ENCODE measurements around the gene SOX6. TPM values are rescaled to one million over a fixed set of nuclear protein-coding genes. Genes with fewer than 3 reads are reported as not detected.

The SOX6 gene
- total RNA-seq, 1 donor from 2014 or later, result 13.2 TPM

- Histone ChIP-seq H3K4me3 (ENCODE audit: insufficient read depth, low read depth, low read length) (no peak overlapping the region), H2AFZ (ENCODE audit: low read depth, low read length) (no peak overlapping the region), H4K20me1 (ENCODE audit: insufficient read depth, low read length) (no peaks in the 10 kb centered on the region), H3K9me3 (ENCODE audit: insufficient read depth, low read depth, low read length) (no peaks in the 10 kb centered on the region), H3K9ac (ENCODE audit: low read length) (no peak overlapping the region), H3K36me3 (ENCODE audit: insufficient read depth, low read length) (no peaks in the 10 kb centered on the region), H3K27ac (ENCODE audit: low read depth, low read length) (no peak overlapping the region), H3K4me2 (ENCODE audit: low read length) (peak overlapping the region; percentile 13), H3K27me3 (ENCODE audit: insufficient read depth, low read length) (no peaks in the 10 kb centered on the region), H3K79me2 (ENCODE audit: insufficient read depth, low read length) (no peaks in the 10 kb centered on the region), H3K4me1 (ENCODE audit: insufficient read depth, low read length) (no peaks in the 10 kb centered on the region)
- no peak overlapping the region for H3K4me3 Mint-ChIP-seq (ENCODE audit: unreplicated experiment)
- H3K36me3 Mint-ChIP-seq (ENCODE audit: low read depth, unreplicated experiment), result no peaks in the 10 kb centered on the region
- FAIRE-seq (no peak), DNase-seq (ENCODE audit: low read depth) (peak; percentile 30)
- no peak overlapping the region for H3K27ac Mint-ChIP-seq (ENCODE audit: unreplicated experiment)
- TF ChIP-seq CTCF (IDR thresholded peaks at IDR 0.05; ENCODE audit: insufficient read depth, low read depth, low read length), result no peak
- no peak for TF ChIP-seq EZH2 (IDR thresholded peaks at IDR 0.05; ENCODE audit: insufficient read depth, low read length)
- H3K27me3 Mint-ChIP-seq (ENCODE audit: low read depth, unreplicated experiment), result no peaks in the 10 kb centered on the region
- H3K9me3 Mint-ChIP-seq (ENCODE audit: unreplicated experiment), result no peaks in the 10 kb centered on the region
- H3K4me1 Mint-ChIP-seq (ENCODE audit: low read depth, unreplicated experiment), result no peaks in the 10 kb centered on the region
These were observed 26.5 kb upstream of the SOX6 start for GRCh38 chr11:16382638-16383380.

GRCh38 chr11:16382186-16382585 lies 25.8 kb upstream of the SOX6 start:
- DNase-seq (ENCODE audit: low read depth), result no peak
- Mint-ChIP-seq H3K9me3 (ENCODE audit: unreplicated experiment) (no peaks in the 10 kb centered on the region), H3K27me3 (ENCODE audit: low read depth, unreplicated experiment) (no peaks in the 10 kb centered on the region)

More at GRCh38 chr11:16382186-16382585, 25.8 kb upstream of the SOX6 start:
- Histone ChIP-seq H3K9ac (ENCODE audit: low read length) (no peak overlapping the region), H3K9me3 (ENCODE audit: insufficient read depth, low read depth, low read length) (no peaks in the 10 kb centered on the region), H3K36me3 (ENCODE audit: insufficient read depth, low read length) (no peaks in the 10 kb centered on the region), H3K4me1 (ENCODE audit: insufficient read depth, low read length) (no peaks in the 10 kb centered on the region), H3K79me2 (ENCODE audit: insufficient read depth, low read length) (no peaks in the 10 kb centered on the region), H2AFZ (ENCODE audit: low read depth, low read length) (no peak overlapping the region), H3K4me3 (ENCODE audit: insufficient read depth, low read depth, low read length) (no peak overlapping the region), H3K27me3 (ENCODE audit: insufficient read depth, low read length) (no peaks in the 10 kb centered on the region), H3K4me2 (ENCODE audit: low read length) (no peak overlapping the region), H3K27ac (ENCODE audit: low read depth, low read length) (no peak overlapping the region), H4K20me1 (ENCODE audit: insufficient read depth, low read length) (no peaks in the 10 kb centered on the region)
- FAIRE-seq, result no peak
- Mint-ChIP-seq H3K4me3 (ENCODE audit: unreplicated experiment) (no peak overlapping the region), H3K36me3 (ENCODE audit: low read depth, unreplicated experiment) (no peaks in the 10 kb centered on the region), H3K27ac (ENCODE audit: unreplicated experiment) (no peak overlapping the region), H3K4me1 (ENCODE audit: low read depth, unreplicated experiment) (no peaks in the 10 kb centered on the region)
- TF ChIP-seq CTCF (IDR thresholded peaks at IDR 0.05; ENCODE audit: insufficient read depth, low read depth, low read length) (no peak), EZH2 (IDR thresholded peaks at IDR 0.05; ENCODE audit: insufficient read depth, low read length) (no peak)

Measured in astrocyte (in vitro differentiated cells and primary cell).